Ovary (tissue), 3 donors: ENCODE measurements around the gene CRIP1.

Experiments used
- EP300 ChIP-seq: sonication (generic); formaldehyde crosslinking; IDR thresholded peaks from one replicate; pipeline ENCODE4 v1.6.1; 2017; ENCODE audit warnings: antibody characterized with exemption
- POLR2A ChIP-seq: fragments of 450-650 bp; IDR thresholded peaks from one replicate; pipeline ENCODE4 v1.6.1; 2017; ENCODE audit warnings: antibody characterized with exemption, mild to moderate bottlenecking, moderate library complexity
- TF ChIP-seq, protein P1 (sequence below), 3 donors: fragments of 450-650 bp in 2 of 3; fragments of 200-600 bp in 1 of 3; IDR thresholded peaks; one replicate each; pipeline versions ENCODE4 v1.5.1 to v1.8.0; 2016 to 2022; ENCODE audit warnings: antibody characterized with exemption in 3 of 3, mild to moderate bottlenecking in 1 of 3
- donor health status: DM: no; HTN: no; CAD: no.

DNA sequence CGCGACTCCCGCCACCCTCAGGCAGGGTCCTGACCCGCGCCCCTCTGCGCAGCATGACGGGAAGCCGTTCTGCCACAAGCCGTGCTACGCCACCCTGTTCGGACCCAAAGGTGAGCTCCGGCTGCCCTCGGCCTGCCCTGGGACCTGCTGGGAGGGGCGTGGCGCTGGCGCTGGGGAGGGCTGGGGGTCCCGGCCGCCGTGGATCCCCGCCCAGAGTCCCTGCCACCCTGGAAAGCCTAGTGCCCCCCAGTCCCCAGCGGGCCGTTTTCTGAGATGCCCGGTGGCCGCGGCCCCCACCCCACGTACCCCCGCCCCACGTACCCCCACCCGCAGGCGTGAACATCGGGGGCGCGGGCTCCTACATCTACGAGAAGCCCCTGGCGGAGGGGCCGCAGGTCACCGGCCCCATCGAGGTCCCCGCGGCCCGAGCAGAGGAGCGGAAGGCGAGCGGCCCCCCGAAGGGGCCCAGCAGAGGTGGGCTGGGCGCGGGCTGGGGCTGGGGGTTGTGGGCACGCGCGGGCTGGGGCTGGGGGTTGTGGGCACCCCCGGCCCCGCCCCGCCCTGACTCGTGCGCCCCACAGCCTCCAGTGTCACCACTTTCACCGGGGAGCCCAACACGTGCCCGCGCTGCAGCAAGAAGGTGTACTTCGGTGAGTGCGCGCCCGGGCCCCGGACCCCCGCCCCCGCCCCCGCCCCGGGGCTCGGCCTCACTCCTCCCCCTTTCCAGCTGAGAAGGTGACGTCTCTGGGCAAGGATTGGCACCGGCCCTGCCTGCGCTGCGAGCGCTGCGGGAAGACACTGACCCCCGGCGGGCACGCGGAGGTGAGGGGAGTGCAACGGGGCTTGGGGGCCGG, 8.1 kb upstream of the CRIP1 start:
- TF ChIP-seq, protein P1, sequence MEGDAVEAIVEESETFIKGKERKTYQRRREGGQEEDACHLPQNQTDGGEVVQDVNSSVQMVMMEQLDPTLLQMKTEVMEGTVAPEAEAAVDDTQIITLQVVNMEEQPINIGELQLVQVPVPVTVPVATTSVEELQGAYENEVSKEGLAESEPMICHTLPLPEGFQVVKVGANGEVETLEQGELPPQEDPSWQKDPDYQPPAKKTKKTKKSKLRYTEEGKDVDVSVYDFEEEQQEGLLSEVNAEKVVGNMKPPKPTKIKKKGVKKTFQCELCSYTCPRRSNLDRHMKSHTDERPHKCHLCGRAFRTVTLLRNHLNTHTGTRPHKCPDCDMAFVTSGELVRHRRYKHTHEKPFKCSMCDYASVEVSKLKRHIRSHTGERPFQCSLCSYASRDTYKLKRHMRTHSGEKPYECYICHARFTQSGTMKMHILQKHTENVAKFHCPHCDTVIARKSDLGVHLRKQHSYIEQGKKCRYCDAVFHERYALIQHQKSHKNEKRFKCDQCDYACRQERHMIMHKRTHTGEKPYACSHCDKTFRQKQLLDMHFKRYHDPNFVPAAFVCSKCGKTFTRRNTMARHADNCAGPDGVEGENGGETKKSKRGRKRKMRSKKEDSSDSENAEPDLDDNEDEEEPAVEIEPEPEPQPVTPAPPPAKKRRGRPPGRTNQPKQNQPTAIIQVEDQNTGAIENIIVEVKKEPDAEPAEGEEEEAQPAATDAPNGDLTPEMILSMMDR (IDR thresholded peaks at IDR 0.05): no peak
- TF ChIP-seq POLR2A (no peak), EP300 (no peak)
